ENCODE results near the gene DTNB.

DTNB gene

GRCh38 chr2:25341011-25341727, 332.2 kb downstream of the DTNB start:
- DNase-seq (ENCODE audit: low spot score) = peak; percentile 56

DNA sequence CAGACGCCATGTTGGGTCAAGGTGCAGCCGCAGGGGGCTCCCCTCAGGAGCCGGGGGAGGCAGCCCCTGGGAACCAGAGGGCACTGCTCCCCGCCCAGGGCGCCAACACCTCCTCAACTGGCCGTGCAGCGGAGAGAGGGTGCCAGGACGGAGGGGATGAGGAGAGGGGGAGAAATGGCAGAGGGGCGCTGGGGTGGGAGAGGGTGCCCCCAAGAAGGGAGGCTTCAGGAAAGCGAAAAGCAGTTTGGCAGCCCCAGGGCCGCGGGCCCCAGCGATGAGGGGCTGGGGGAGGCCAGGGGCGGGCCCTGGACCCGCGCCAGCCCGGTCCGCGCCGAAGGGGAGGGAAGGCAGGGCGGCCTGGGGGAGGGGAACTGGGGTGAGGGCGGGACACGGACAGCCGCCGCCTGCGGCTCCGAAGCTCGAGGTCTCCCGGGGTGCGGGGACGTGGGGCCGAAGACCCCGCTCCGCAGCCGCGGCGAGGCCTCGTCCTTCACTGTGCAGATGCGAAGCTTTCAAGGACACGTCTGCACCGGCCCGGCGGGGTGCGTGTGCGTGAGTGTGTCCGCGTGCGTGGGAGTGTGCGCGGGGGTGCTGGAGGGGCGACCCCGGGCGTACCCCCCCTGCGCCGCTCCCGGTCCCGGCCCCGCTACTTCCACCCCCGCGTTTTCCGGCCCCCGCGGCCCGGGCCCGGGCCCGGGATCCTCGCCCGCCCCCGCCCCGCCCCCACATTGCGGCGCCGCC, 333.0 kb downstream of the DTNB start:
- peak; percentile 48 for DNase-seq (ENCODE audit: low spot score)

GRCh38 chr2:25339791-25340180, 333.6 kb downstream of the DTNB start:
- DNase-seq (ENCODE audit: low spot score) = no peak

DNA sequence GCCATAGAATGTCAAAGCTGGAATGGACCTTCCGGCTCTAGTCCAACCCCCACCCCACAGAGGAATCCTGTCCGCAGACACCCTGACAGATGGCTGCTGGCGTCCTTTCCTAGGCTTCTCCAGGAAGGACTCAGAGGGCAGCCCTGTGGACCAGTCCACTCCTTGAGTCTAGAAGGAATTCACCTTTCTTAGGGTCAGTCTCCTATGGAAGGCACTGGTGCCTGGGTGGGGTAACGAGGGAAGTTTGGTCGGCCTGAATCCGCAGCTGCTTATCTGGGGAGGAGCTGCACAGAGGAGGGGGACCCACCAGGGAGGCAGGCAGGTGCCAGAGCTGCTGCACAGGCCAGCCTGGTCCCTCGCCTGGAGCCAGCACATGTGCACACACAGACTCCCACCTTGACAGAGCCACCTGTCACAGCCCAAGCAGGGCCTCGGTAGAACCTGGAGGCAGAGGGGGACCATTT, 334.1 kb downstream of the DTNB start:
- DNase-seq (ENCODE audit: low spot score) = no peak

DNA sequence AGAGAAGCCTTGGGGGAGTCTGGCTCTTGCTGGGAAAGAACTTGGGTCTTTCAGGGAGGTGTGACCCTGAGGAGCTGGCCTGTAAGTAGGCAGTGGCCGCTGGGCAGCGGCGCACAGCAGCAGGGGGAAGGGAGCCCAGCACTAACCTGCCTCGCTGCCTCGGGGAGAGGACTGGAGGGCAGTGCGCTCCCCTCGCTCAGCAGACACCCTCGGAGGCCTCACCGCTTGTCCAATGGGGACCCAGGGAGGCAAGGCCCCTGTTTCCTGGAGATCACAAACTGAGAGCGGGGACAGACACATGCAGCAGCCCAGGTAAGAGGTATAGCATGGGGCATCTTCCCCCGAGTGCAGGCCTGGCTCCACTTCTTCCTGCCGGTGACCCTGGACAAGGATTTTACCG, 335.0 kb downstream of the DTNB start:
- no peak for DNase-seq (ENCODE audit: low spot score)

DNA sequence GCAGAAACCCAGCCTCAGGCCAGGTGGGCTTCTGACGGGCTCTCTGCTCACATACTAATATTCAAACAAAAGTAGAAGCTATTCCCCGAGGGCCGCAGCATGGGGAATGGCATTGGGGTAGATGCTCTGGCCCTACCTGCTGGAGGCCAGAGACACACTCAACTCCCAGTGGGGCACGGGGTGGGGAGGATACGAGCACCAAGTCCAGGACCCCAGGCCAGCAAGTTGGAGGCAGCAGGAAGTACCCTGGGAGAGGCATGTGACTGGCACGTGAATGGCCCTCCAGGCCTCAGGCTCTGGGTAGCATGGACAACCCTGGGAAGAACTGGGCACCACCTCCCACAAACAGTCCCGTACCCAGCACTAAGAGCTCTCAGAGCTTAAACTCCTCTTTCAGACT, 335.5 kb downstream of the DTNB start:
- DNase-seq (ENCODE audit: low spot score) = no peak

GRCh38 chr2:25337276-25337675, 336.1 kb downstream of the DTNB start:
- DNase-seq (ENCODE audit: low spot score) = no peak

- DNase-seq (ENCODE audit: low spot score) = no peak
Observed at GRCh38 chr2:25336383-25336841, 337.0 kb downstream of the DTNB start.

DNA sequence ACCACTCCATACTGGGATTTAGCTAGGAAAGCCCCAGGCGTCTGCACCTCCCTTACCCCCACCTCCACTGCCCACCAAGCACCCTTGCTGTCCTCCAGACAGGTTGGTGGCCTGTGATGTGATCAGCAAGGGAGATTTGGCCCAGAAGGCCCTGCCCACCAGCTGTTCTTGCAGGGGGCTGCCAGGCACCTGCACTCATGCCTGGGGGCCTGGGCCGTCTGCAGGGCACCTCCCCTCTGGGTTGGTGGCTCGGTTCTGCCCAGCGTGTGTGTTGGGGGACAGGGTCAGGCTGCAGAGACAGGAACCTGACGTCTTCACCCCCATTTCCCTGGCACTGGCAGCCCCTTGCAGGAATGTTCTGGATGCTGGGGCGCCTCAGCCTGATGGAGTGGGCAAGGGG, 337.4 kb downstream of the DTNB start:
- no peak for DNase-seq (ENCODE audit: low spot score)

DNA sequence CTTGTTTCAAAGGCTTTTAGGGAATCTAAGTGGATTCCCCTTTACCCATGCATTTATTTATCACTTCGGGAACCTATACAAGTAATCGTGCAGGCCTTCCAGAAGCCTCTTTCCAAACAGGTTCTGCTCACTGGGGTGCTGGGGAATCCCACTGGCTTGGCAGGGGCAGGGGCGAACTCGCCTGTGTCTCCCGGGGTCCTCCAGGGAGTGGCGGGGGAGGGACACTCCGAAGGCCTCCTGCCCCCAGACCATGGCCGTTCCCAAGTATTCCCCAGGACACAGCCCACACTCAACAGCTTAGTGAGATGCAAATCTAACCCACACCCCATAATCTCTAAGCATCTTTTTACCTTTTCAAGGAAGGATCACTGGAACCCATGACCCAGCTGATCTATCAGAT, 338.2 kb downstream of the DTNB start:
- no peak for DNase-seq (ENCODE audit: low spot score)

DNA sequence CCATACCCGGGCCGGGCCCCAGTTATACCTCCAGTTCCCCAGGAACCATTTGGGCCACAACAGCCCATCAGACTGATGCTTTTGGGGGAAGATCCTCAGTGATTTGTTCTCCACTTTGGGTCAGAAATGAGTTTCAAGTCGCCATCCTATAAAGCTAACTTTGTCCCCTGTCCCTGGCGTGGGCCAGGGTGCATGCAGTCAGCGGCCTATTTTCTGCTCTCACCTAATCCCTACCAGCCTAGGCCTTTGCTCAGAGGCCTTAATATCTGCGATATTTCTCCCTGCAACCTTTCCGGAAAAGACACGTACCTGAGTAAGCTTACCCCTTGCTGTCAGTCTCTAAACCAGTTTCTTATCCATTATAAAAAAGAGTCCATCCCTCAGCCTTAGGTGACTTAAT, 338.9 kb downstream of the DTNB start:
- DNase-seq (ENCODE audit: low spot score) = no peak

DNA sequence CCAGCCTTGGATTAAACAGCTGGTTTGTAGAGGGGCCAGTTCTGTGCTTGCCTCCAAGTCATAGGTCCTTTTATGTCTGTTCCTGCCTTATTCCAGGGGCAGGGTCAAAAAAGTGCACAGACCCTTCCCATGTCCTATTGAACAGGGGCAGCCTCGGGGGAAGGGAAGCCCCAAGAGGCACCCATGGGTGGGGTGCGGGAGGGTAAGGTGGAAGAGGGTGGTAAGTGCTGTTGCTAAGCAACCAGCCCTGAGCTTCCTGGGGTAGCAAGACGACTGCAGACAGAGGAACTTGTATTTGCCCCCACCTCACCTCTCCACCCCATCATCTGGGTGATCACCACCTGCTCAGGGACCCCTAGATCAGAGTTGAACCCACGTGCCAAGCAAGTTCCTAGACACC, 339.4 kb downstream of the DTNB start:
- DNase-seq (ENCODE audit: low spot score) = no peak

DNA sequence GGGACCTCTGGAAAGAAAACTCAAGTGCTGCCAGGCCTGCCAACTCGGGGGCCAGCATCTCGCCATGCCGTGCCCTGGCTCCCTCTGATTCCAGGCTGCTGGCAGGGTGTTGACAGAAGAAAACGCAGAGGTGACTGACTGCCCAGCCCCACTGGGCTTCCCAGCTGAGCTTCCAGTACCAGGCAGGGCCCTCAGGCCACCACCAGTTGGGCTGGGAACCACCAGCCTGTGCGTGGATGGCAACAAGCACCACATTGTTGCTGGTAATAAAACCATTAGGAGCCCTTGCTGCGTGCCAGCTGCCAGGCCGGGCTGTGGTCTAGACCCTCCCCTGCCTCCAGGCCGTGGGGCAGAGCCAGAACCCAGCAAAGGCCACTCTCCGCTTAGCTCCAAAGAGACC, 340.8 kb downstream of the DTNB start:
- no peak for DNase-seq (ENCODE audit: low spot score)

GRCh38 chr2:25331686-25332365, 341.6 kb downstream of the DTNB start:
- no peak for DNase-seq (ENCODE audit: low spot score)

GRCh38 chr2:25330937-25331336, 342.4 kb downstream of the DTNB start:
- DNase-seq (ENCODE audit: low spot score) = no peak

DNA sequence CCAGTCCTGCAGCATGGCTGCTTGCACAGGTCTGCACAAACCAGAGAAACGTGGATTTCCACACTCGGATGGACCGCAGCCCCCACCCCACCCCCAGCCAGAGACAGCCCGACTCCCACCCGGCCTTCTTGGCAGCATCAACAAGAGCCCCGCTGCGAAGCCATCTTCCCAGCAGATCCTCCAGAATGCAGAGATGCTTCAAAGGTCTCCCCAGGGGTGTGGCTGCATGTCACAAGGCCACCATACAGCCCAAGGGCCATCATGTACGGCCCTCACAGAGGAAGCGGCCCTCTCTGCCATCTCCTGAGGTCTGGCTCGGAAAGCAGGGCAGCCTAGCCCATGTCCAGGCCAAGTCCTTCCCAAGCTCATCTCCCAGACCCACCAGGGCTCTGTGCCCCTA, 343.1 kb downstream of the DTNB start:
- DNase-seq (ENCODE audit: low spot score) = no peak

DNA sequence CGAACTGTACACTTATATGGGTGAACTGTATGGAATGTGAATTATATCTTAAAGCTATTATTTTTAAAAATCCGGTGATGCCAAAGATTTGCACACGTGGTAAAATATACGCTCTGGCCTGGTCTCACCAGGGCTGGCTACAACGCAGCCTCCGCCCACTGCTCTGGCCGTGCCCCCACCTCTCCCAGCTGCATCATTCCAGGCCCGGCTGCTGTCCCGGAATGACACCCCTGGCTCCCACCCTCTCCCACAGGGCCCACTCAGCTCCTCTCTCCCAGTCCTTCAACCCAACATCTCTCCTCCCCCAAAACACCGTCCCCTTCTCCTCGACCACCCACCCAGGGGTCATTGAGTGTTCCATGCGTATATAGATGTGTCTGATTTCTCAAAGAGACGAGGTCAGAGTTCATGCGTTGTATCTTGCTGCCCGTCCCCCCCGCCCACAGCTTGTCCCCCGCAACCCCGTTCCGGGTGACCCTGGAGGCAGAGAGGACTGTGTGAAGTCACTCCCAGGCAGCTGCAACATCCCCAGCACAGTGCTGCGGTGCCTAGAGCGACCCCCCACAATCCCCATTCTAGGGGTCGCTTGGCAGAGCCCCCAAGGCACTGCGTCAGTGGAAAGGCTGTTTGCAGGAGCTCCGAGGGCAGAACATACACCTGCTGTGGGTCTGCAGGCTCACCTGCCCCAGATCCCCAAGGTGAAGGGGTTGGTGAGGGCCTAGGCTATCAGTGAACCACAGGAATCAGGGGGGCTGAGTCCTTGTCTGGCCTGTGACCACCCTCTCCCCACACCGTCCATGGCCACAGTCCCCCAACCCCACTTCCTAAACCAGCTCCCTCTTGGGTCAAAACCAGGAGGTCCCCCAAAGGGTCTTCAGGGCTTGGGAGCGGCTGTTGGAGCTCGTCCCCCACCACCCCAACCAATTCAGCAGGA, 345.0 kb downstream of the DTNB start:
- no peak for DNase-seq (ENCODE audit: low spot score)

All from AG20443 (cell line).